MM.1S (cell line): Measurements from ENCODE around the gene GCC1.

Source experiments
- DNase-seq: peaks from one replicate; pipeline ENCODE4 v3.0.0-alpha.2; 2015
- H2AFZ ChIP-seq: fragments of 300-600 bp; sonication (generic); 2 replicates; pipeline ENCODE4 v1.6.0; 2016; ENCODE audit warnings: antibody characterized with exemption, low read length
- H3F3A ChIP-seq: fragments of 300-600 bp; sonication (generic); 2 replicates; pipeline ENCODE4 v1.6.1; 2016; ENCODE audit warnings: mild to moderate bottlenecking, antibody characterized with exemption, low read length, moderate library complexity, mixed read lengths; ENCODE audit not compliant: insufficient read depth
- H3K27ac ChIP-seq: fragments of 300-600 bp; sonication (generic); 2 replicates; pipeline ENCODE4 v1.5.1; 2016; ENCODE audit warnings: mild to moderate bottlenecking, low read length
- H3K27me3 ChIP-seq: fragments of 300-600 bp; sonication (generic); replicated peaks from 2 replicates; pipeline ENCODE4 v1.6.0; 2016; ENCODE audit warnings: low read length; ENCODE audit not compliant: insufficient read depth
- H3K36me3 ChIP-seq: fragments of 300-600 bp; sonication (generic); replicated peaks from 2 replicates; pipeline ENCODE4 v1.6.1; 2016; ENCODE audit warnings: mild to moderate bottlenecking, low read length, mixed read lengths; ENCODE audit not compliant: insufficient read depth
- H3K4me1 ChIP-seq: fragments of 300-600 bp; sonication (generic); 2 replicates; pipeline ENCODE4 v1.6.1; 2016; ENCODE audit warnings: low read length, mixed read lengths
- H3K4me2 ChIP-seq: fragments of 300-600 bp; sonication (generic); 2 replicates; pipeline ENCODE4 v1.6.0; 2016; ENCODE audit warnings: low read depth, low read length
- H3K4me3 ChIP-seq: fragments of 300-600 bp; sonication (generic); 2 replicates; pipeline ENCODE4 v1.5.1; 2016; ENCODE audit warnings: low read length, mixed read lengths
- H3K79me2 ChIP-seq: fragments of 300-600 bp; sonication (generic); 2 replicates; pipeline ENCODE4 v1.6.1; 2016; ENCODE audit warnings: mixed run types, low read length, mixed read lengths
- H3K9ac ChIP-seq: fragments of 300-600 bp; sonication (generic); 2 replicates; pipeline ENCODE4 v1.6.1; 2016; ENCODE audit warnings: low read length, mixed read lengths
- H3K9me2 ChIP-seq: fragments of 300-600 bp; sonication (generic); replicated peaks from 2 replicates; pipeline ENCODE4 v1.6.1; 2016; ENCODE audit warnings: mild to moderate bottlenecking, low read length, mixed read lengths; ENCODE audit not compliant: insufficient read depth
- H3K9me3 ChIP-seq: fragments of 300-600 bp; sonication (generic); replicated peaks from 2 replicates; pipeline ENCODE4 v1.6.1; 2016; ENCODE audit warnings: mild to moderate bottlenecking, low read length, mixed read lengths; ENCODE audit not compliant: insufficient read depth
- H4K20me1 ChIP-seq: fragments of 300-600 bp; sonication (generic); 2 replicates; pipeline ENCODE4 v1.6.1; 2016; ENCODE audit warnings: mild to moderate bottlenecking, low read length, moderate library complexity, mixed read lengths; ENCODE audit not compliant: insufficient read depth
- EZH2 ChIP-seq: fragments of 300-600 bp; sonication (generic); optimal IDR thresholded peaks from 2 replicates; pipeline ENCODE3; 2017; ENCODE audit warnings: low read depth, mild to moderate bottlenecking, antibody characterized with exemption, low read length, mixed read lengths
- EZH2phosphoT487 ChIP-seq: fragments of 300-600 bp; sonication (generic); IDR thresholded peaks from 2 replicates; pipeline ENCODE4 v1.6.1; 2018; ENCODE audit warnings: antibody characterized with exemption, low read length
- TF ChIP-seq, protein P1 (sequence below): fragments of 300-600 bp; sonication (generic); IDR thresholded peaks from 2 replicates; pipeline ENCODE4 v1.5.1; 2016; ENCODE audit warnings: antibody characterized with exemption, low read length, mixed read lengths

The GCC1 gene

GRCh38 chr7:127612263-127612662 is 26.9 kb upstream of the GCC1 start:
- H3K4me3 ChIP-seq: no peak overlapping the region
- no peak overlapping the region for H3K9ac ChIP-seq
- no peaks in the 10 kb centered on the region for H3K9me2 ChIP-seq
- no peaks in the 10 kb centered on the region for H3K79me2 ChIP-seq
- no peaks in the 10 kb centered on the region for H3K9me3 ChIP-seq
- H4K20me1 ChIP-seq: no peaks in the 10 kb centered on the region
- no peaks in the 10 kb centered on the region for H3K4me1 ChIP-seq
- H3K4me2 ChIP-seq: no peak overlapping the region
- no peak overlapping the region for H3K27ac ChIP-seq
- H3F3A ChIP-seq: no peaks in the 10 kb centered on the region
- TF ChIP-seq, protein P1, sequence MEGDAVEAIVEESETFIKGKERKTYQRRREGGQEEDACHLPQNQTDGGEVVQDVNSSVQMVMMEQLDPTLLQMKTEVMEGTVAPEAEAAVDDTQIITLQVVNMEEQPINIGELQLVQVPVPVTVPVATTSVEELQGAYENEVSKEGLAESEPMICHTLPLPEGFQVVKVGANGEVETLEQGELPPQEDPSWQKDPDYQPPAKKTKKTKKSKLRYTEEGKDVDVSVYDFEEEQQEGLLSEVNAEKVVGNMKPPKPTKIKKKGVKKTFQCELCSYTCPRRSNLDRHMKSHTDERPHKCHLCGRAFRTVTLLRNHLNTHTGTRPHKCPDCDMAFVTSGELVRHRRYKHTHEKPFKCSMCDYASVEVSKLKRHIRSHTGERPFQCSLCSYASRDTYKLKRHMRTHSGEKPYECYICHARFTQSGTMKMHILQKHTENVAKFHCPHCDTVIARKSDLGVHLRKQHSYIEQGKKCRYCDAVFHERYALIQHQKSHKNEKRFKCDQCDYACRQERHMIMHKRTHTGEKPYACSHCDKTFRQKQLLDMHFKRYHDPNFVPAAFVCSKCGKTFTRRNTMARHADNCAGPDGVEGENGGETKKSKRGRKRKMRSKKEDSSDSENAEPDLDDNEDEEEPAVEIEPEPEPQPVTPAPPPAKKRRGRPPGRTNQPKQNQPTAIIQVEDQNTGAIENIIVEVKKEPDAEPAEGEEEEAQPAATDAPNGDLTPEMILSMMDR: no peak
- no peak for TF ChIP-seq EZH2
- TF ChIP-seq EZH2phosphoT487: no peak
- peaks cover 19% of the 10 kb centered on the region for H3K27me3 ChIP-seq
- H2AFZ ChIP-seq: no peak overlapping the region
- no peaks in the 10 kb centered on the region for H3K36me3 ChIP-seq
- no peak for DNase-seq

- H3F3A ChIP-seq: no peaks in the 10 kb centered on the region
- H2AFZ ChIP-seq: no peak overlapping the region
- no peaks in the 10 kb centered on the region for H3K9me2 ChIP-seq
- no peak overlapping the region for H3K4me2 ChIP-seq
- DNase-seq: no peak
- H3K9me3 ChIP-seq: no peaks in the 10 kb centered on the region
- H3K4me1 ChIP-seq: no peaks in the 10 kb centered on the region
- TF ChIP-seq, protein P1: no peak
- TF ChIP-seq EZH2 (no peak), EZH2phosphoT487 (no peak)
- no peaks in the 10 kb centered on the region for H3K36me3 ChIP-seq
- no peaks in the 10 kb centered on the region for H3K79me2 ChIP-seq
- H4K20me1 ChIP-seq: no peaks in the 10 kb centered on the region
- H3K4me3 ChIP-seq: no peak overlapping the region
- no peaks in the 10 kb centered on the region for H3K27me3 ChIP-seq
- no peak overlapping the region for H3K9ac ChIP-seq
- H3K27ac ChIP-seq: no peak overlapping the region
These were observed 23.9 kb upstream of the GCC1 start for GRCh38 chr7:127609297-127609696.

DNA sequence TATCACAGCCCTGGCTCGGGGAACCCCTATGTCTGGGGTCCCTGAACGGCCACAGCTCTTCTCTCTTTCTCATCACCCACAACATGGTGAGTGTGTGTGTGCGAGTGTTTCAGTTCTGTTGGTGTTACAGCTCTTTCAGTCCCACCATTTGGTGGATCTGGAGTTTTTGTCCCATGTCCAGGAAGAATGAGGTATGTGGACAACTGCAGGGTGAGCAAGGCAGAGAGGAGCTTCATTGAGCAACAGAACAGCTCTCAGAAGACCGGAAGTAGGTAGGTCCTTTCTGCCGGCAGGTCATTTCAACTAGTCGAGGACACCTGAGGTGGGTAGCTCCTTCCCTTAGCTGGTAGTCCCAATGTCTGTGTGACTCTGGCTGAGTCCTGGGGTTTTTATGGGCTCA is 23.1 kb upstream of the GCC1 start:
- no peak for DNase-seq

More for the DNA sequence above, 23.1 kb upstream of the GCC1 start:
- no peaks in the 10 kb centered on the region for H3K9me3 ChIP-seq
- no peaks in the 10 kb centered on the region for H3K27me3 ChIP-seq
- H4K20me1 ChIP-seq: no peaks in the 10 kb centered on the region
- no peak overlapping the region for H2AFZ ChIP-seq
- H3K4me2 ChIP-seq: no peak overlapping the region
- H3K9me2 ChIP-seq: no peaks in the 10 kb centered on the region
- no peaks in the 10 kb centered on the region for H3F3A ChIP-seq
- no peak overlapping the region for H3K4me3 ChIP-seq
- H3K9ac ChIP-seq: no peak overlapping the region
- no peaks in the 10 kb centered on the region for H3K36me3 ChIP-seq
- no peaks in the 10 kb centered on the region for H3K4me1 ChIP-seq
- no peaks in the 10 kb centered on the region for H3K79me2 ChIP-seq
- H3K27ac ChIP-seq: no peak overlapping the region
- TF ChIP-seq EZH2 (no peak), EZH2phosphoT487 (no peak)
- TF ChIP-seq, protein P1: no peak
